ENCODE measurements around the gene FRMD4B.
"Not testable (repeated sequence)": the region's sequence is repeated elsewhere in the genome, so short reads cannot be mapped to it uniquely, and the experiment has no call there.

The FRMD4B gene

GRCh38 chr3:69276191-69276590 lies 109.7 kb downstream of the FRMD4B start:
- DNase-seq: not testable (repeated sequence)

DNA sequence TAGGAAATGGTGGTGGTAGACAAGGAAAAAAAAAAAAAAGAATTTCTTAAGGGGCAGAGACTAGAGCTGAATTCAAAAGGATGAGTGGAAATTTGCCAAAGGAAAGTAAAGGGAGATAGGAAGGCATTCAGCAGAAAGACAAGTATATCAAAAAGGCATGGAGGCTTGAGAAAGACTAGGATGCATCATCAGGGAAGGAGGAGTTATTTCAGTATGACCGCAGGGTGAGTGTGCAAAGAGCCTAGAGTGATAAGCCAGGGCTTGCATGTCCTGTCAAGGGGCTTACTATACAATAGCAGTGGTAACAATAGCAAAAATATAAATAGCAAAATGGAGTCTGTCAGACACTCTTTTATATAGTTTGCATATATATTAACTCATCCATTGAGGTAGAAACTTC lies 112.0 kb downstream of the FRMD4B start:
- no peak for DNase-seq

- DNase-seq: no peak
These were observed 113.3 kb downstream of the FRMD4B start for GRCh38 chr3:69272556-69272955.

- no peak for DNase-seq
These were observed 114.8 kb downstream of the FRMD4B start for GRCh38 chr3:69271098-69271497.

DNA sequence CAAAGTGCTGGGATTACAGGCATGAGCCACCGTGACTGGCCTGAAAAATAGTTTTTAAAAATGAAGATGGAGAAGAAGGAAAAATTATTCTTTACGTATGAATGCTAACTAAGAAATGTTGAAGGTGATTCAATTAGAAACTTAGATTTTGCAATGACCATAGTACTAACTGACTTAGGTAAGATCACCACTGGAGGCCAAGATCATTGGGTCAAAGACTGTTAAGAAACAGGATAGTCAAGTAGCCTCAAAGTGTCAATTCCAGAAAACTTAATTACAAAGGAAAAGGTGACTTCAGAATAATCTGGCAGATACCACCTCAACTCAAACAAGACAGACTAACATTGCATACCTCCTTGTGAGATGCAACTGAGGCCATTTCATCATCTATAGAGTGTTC lies 119.3 kb downstream of the FRMD4B start:
- DNase-seq: no peak

GRCh38 chr3:69266071-69266470 lies 119.8 kb downstream of the FRMD4B start:
- DNase-seq: not testable (repeated sequence)

DNA sequence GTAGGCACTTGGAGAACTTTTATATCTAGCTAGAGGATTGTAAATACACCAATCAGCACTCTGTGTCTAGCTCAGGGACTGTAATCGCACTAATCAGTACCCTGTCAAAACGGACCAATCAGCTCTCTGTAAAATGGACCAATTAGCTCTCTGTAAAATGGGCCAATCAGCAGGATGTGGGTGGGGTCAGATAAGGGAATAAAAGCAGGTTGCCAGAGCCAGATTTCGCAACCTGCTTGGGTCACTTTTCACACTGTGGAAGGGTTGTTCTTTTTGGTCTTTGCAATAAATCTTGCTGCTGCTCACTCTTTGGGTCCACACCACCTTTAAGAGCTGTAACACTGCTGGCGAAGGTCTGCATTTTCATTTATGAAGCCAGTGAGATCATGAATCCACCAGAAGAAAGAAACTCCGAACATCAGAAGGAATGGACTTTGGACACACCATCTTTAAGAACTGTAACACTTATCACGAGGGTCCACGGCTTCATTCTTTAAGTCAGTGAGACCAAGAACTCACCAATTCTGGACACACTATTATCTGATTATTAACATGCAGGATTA lies 125.0 kb downstream of the FRMD4B start:
- not testable (repeated sequence) for DNase-seq

DNA sequence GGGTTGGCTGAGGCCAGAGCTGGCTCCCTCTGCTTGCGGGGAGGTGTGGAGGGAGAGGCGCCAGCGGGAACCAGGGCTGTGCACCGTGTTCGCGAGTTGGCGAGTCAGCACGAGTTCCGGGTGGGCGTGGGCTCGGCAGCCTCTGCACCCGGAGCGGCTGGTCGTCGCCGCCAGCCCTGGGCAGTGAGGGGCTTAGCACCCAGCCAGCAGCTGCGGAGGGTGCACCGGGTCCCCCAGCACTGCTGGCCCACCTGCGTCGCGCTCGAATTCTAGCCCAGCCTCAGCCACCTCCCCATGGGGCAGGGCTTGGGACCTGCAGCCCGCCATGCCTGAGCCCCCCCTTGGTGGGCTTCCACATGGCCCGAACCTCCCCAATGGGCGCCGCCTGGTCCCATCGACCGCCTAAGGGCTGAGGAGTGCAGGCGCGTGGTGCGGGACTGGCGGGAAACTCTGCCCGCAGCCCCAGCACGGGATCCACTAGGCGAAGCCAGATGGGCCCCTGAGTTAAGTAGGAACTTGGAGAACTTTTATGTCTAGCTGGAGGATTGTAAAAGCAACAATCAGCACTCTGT lies 125.6 kb downstream of the FRMD4B start:
- DNase-seq: no peak

GRCh38 chr3:69259125-69259524 lies 126.8 kb downstream of the FRMD4B start:
- no peak for DNase-seq

GRCh38 chr3:69255928-69256327 lies 130.0 kb downstream of the FRMD4B start:
- DNase-seq: no peak

DNA sequence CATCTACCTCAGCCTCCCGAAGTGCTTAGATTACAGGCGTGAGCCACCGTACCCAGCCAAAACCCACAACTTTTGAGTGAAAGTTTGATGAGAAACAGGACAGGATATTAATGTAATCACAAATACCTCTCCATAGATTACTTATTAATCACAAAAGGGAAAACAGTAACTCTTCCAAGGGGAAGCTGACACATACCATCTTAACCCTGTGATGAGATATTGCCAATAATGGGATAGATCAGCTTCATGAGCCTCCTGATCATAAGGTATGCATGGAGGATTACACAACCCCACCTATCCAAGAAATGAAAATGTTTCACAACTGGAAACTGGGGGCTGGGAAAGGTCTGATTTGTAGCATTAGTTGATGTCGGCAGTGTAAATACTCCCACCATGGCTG lies 131.5 kb downstream of the FRMD4B start:
- no peak for DNase-seq

GRCh38 chr3:69252631-69253030 lies 133.3 kb downstream of the FRMD4B start:
- DNase-seq: no peak

DNA sequence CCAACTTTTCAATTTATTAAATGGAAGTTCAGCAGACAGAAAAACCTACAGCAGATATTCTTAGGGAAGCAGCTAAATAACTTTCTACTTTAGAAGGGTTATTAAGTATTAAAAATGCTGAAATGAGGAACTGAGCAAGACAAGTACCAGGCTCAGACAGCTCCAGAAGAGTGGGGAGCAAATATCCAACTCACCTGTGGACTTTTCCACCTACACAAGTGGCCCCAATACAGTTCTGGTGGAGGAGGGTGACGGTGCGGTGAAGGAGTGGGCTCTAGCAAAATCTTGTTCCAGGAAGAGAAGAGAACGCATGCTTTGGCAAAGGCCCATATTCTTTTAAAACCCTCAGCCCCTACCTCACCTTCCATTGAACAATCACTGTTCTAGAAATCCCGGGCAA lies 133.7 kb downstream of the FRMD4B start:
- DNase-seq: no peak

DNA sequence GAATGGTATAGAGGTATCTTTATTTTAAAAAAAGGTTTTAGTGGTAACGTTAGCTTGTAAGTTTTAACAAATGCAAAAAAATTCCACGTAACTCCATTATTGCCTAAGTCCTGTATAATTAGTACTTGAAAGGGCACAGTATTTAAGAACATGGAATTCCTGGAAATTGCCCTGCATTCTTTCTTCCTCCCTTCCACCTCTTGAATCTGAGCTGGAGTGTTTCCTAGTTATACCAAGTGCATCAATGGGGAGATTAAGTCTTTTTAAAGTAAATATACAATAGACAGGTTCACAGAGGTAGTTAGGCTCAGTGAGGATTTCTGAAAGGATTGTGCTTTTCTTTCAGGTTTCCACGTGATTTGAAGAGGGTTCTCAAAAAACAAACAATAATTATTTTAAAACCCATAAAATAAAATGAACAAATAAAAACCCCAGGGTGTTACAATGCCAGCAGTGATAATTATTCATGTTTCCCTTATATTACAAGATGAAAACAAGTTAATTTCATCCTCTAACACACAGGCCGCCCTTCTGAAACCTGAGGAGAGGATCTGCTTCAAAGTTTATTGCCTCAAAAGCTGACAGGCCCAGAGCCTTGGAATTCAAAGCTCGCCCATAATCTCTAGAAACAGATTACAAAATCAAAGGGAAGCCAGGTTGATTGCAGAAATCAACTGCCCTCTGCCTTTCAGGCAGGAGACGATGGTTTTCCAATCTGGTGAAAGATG lies 134.6 kb downstream of the FRMD4B start:
- DNase-seq: no peak

- no peak for DNase-seq
These were observed 135.9 kb downstream of the FRMD4B start for GRCh38 chr3:69250014-69250413.

GRCh38 chr3:69249001-69249400 lies 136.9 kb downstream of the FRMD4B start:
- no peak for DNase-seq

GRCh38 chr3:69248436-69248835 lies 137.5 kb downstream of the FRMD4B start:
- no peak for DNase-seq

GRCh38 chr3:69246612-69247011 lies 139.3 kb downstream of the FRMD4B start:
- DNase-seq: no peak

GRCh38 chr3:69244039-69244438 lies 141.8 kb downstream of the FRMD4B start:
- no peak for DNase-seq

DNA sequence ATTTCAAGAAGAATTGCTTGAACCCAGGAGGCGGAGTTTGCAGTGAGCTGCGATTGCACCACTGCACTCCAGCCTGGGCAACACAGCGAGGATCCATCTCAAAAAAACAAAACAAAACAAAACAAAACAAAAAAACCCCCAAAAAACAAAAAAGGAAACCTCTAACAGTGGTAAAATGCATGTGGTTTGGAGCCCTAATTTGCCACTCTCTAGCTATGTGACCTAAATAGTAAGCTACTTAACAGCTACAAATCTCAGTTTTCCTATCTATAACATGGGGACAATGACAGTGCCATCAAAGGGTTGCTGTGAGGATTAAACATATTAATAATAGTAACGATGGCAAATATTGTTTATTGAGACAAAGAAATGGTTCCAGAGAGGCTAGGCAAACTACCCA lies 144.1 kb downstream of the FRMD4B start:
- no peak for DNase-seq

DNA sequence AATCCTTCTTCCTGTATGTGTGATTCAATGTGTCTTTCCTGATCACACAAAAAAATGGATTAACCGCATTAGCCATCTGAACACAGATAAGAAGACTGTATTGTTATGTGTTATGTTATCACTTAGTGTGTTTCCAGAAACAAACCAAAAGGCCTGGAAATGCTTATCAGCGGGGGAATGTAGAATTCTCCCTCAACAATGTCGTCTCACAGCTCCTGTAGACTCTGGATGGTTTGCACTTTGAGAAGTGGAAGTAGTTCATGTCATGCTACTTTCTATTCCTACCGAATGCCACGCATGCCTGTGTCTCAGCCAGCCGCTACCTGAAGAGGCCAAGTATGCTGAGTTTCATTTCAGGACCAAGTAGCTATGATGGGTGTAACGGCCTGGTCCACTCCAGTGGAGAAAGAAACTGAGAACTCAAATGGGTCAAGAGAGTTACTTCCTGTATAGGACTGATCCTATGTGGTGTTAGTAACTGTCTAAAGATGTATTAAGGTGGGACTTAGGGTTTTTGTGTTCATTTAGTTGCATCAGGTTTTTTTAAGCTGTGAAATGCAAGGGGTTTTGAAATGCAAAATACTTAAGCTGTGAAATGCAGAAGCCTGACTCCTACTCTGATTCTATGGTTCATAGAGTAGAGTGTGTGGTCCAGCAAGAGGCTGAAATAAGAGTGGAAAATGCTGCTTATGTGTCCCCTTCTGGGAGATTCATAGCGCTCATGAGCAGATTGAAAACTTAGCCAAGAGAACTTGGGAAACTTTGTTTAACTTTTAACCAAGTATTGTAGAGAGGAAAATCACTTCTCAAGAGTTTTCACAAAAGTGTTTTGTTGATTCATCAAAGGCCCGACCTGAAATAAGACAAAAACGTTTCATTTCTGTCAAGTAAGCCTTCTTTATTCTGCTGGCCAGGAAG lies 145.0 kb downstream of the FRMD4B start:
- no peak for DNase-seq

GRCh38 chr3:69239063-69239462 lies 146.8 kb downstream of the FRMD4B start:
- DNase-seq: no peak
